Activated CD8-positive, alpha-beta memory T cell treated with anti-CD3 and anti-CD28 coated beads, Interleukin-2, amount 10 ng/mL, durations not matched to agents 7 days and 5 days (primary cell): Measurements from ENCODE around the gene CX3CL1. TPM values are rescaled to one million over a fixed set of nuclear protein-coding genes. Genes with fewer than 3 reads are reported as not detected.

Source experiments
- ATAC-seq: fragments of 150-1000 bp; cut with Tn5 transposase; one replicate; pipeline ENCODE4 v1.10.0; 2021; ENCODE audit warnings: moderate library complexity
- CTCF ChIA-PET: fragments of 350-600 bp; sonication (Branson Sonifier 250); formaldehyde crosslinking; loops from one replicate; lab custom pipeline; 2021; ENCODE audit warnings: antibody characterized with exemption; lab: Charles Lee
- DNase-seq: peaks from one replicate; pipeline ENCODE4 v3.0.0-alpha.2; 2020
- H3K27ac Mint-ChIP-seq: one replicate; pipeline ENCODE4 v1.8.0; 2021; ENCODE audit warnings: mild to moderate bottlenecking, mixed read lengths
- H3K27me3 Mint-ChIP-seq: one replicate; pipeline ENCODE4 v1.8.0; 2021; ENCODE audit warnings: mixed read lengths
- H3K36me3 Mint-ChIP-seq: one replicate; pipeline ENCODE4 v1.8.0; 2021; ENCODE audit warnings: mild to moderate bottlenecking, mixed read lengths
- H3K4me1 Mint-ChIP-seq: one replicate; pipeline ENCODE4 v1.8.0; 2021; ENCODE audit warnings: mixed read lengths
- H3K4me3 Mint-ChIP-seq: one replicate; pipeline ENCODE4 v1.8.0; 2021; ENCODE audit warnings: mild to moderate bottlenecking, moderate library complexity, mixed read lengths
- H3K9me3 Mint-ChIP-seq: one replicate; pipeline ENCODE4 v1.8.0; 2022; ENCODE audit warnings: low read depth, mixed read lengths
- total RNA-seq, 2 experiments: library from RNA; stranded (reverse); gene quantifications; one replicate each; pipeline ENCODE4 v1.2.3, GENCODE V29; 2021

The CX3CL1 gene
- total RNA-seq, 2 experiments from 2014 or later: not detected

DNA sequence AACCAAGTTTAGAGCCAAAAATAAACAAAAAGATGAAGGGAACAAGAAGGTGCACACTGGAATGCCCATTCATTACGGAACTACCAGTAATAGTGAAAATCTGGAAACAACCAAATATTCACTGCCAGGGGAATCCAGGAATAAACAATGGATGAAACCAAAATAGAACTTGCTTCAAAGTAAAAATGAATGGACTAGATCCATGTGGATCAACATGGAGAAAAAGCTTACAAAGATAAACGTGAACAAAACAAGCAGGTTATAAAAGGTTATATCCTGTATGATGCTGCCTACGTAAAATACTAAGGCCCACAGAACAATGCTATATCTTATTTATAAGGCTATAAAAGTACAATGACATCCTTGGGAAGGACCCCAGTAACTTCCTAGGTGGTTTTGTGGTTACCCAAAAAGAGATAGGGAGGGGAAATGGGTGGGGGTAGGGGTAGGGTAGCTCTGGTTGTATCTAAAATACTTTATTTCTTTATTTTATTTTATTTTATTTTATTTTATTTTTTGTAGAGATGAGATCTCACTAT, 26.6 kb upstream of the CX3CL1 start:
- H3K36me3 Mint-ChIP-seq: no peaks in the 10 kb centered on the region
- CTCF ChIA-PET: no interaction called here
- ATAC-seq: no peak
- no peak overlapping the region for H3K4me3 Mint-ChIP-seq
- DNase-seq: no peak
- no peaks in the 10 kb centered on the region for H3K9me3 Mint-ChIP-seq
- peaks cover 63% of the 10 kb centered on the region for H3K27me3 Mint-ChIP-seq
- H3K27ac Mint-ChIP-seq: no peak overlapping the region
- H3K4me1 Mint-ChIP-seq: peaks cover 8% of the 10 kb centered on the region

GRCh38 chr16:57347858-57348257, 24.4 kb upstream of the CX3CL1 start:
- no peak overlapping the region for H3K4me3 Mint-ChIP-seq
- H3K4me1 Mint-ChIP-seq: peaks cover 8% of the 10 kb centered on the region
- H3K27ac Mint-ChIP-seq: no peak overlapping the region
- H3K9me3 Mint-ChIP-seq: no peaks in the 10 kb centered on the region
- peaks cover 57% of the 10 kb centered on the region for H3K27me3 Mint-ChIP-seq
- H3K36me3 Mint-ChIP-seq: no peaks in the 10 kb centered on the region
- CTCF ChIA-PET: no interaction called here
- DNase-seq: no peak
- ATAC-seq: no peak

GRCh38 chr16:57348327-57348726, 24.0 kb upstream of the CX3CL1 start:
- ATAC-seq: no peak
- Mint-ChIP-seq H3K4me3 (no peak overlapping the region), H3K36me3 (no peaks in the 10 kb centered on the region), H3K9me3 (no peaks in the 10 kb centered on the region), H3K4me1 (peaks cover 8% of the 10 kb centered on the region), H3K27me3 (peaks cover 58% of the 10 kb centered on the region), H3K27ac (no peak overlapping the region)
- CTCF ChIA-PET: no interaction called here
- no peak for DNase-seq

GRCh38 chr16:57349212-57350031, 22.9 kb upstream of the CX3CL1 start:
- Mint-ChIP-seq H3K27ac (no peak overlapping the region), H3K4me3 (no peak overlapping the region), H3K27me3 (peaks cover 56% of the 10 kb centered on the region)

GRCh38 chr16:57352636-57353047, 19.6 kb upstream of the CX3CL1 start:
- H3K4me1 Mint-ChIP-seq: peaks cover 6% of the 10 kb centered on the region
- DNase-seq: no peak
- H3K27me3 Mint-ChIP-seq: peaks cover 47% of the 10 kb centered on the region
- CTCF ChIA-PET: no interaction called here
- H3K4me3 Mint-ChIP-seq: no peak overlapping the region
- no peak overlapping the region for H3K27ac Mint-ChIP-seq
- no peaks in the 10 kb centered on the region for H3K36me3 Mint-ChIP-seq
- no peak for ATAC-seq
- H3K9me3 Mint-ChIP-seq: no peaks in the 10 kb centered on the region

More at GRCh38 chr16:57349212-57350031, 22.9 kb upstream of the CX3CL1 start:
- CTCF ChIA-PET: no interaction called here
- H3K9me3 Mint-ChIP-seq: no peaks in the 10 kb centered on the region
- DNase-seq (no peak), ATAC-seq (peak; percentile 30)
- H3K36me3 Mint-ChIP-seq: no peaks in the 10 kb centered on the region
- H3K4me1 Mint-ChIP-seq: peaks cover 8% of the 10 kb centered on the region

DNA sequence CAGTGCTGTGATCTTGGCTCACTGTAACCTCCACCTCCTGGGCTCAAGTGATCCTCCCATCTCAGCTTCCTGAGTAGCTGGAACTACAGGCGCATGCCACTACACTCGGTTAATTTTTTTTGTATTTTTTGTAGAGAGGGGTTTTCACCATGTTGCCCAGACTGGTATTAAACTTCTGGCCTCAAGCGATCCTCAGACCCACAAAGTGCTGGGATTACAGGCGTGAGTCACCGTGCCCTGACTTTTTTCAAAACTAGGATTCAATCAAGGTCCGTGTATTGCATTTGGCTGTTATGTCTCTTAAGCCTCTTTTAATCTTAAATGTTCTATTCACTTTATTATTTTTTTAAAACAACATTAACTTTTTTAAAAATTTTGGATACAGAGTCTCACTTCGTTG, 18.0 kb upstream of the CX3CL1 start:
- ATAC-seq (no peak), DNase-seq (no peak)
- no peaks in the 10 kb centered on the region for H3K9me3 Mint-ChIP-seq
- no peak overlapping the region for H3K4me3 Mint-ChIP-seq
- peaks cover 31% of the 10 kb centered on the region for H3K27me3 Mint-ChIP-seq
- H3K4me1 Mint-ChIP-seq: peaks cover 9% of the 10 kb centered on the region
- no peak overlapping the region for H3K27ac Mint-ChIP-seq
- H3K36me3 Mint-ChIP-seq: no peaks in the 10 kb centered on the region
- CTCF ChIA-PET: no interaction called here

GRCh38 chr16:57355898-57356414, 16.3 kb upstream of the CX3CL1 start:
- H3K27me3 Mint-ChIP-seq: peaks cover 22% of the 10 kb centered on the region
- DNase-seq (no peak), ATAC-seq (no peak)
- H3K4me1 Mint-ChIP-seq: peaks cover 9% of the 10 kb centered on the region
- H3K27ac Mint-ChIP-seq: no peak overlapping the region
- CTCF ChIA-PET: interaction anchor here (0.6 kb wide), 1 partner anchor 70 kb away, joined by 3 read pairs; no protein-coding TSS in a partner anchor
- H3K36me3 Mint-ChIP-seq: no peaks in the 10 kb centered on the region
- H3K9me3 Mint-ChIP-seq: no peaks in the 10 kb centered on the region
- no peak overlapping the region for H3K4me3 Mint-ChIP-seq

DNA sequence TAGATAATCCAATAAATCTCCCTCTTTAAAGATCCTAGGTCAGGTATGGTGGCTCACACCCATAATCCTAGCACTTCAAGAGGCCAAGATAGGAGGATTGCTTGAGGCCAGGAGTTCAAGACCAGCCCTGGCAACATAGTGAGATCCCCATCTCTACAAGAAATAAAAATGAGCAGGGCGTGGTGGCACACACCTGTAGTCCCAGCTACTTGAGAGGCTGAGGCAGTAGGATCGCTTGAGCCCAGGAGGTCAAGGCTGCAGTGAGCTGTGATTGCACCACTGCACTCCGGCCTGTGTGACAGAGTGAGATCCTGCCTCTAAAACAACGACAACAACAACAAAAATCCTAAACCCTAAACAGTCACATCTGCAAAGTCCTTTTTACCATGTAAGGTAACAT, 15.7 kb upstream of the CX3CL1 start:
- Mint-ChIP-seq H3K4me1 (peaks cover 9% of the 10 kb centered on the region), H3K9me3 (no peaks in the 10 kb centered on the region), H3K27me3 (peaks cover 22% of the 10 kb centered on the region), H3K27ac (no peak overlapping the region), H3K36me3 (no peaks in the 10 kb centered on the region), H3K4me3 (no peak overlapping the region)
- CTCF ChIA-PET: no interaction called here
- DNase-seq: no peak
- no peak for ATAC-seq

- CTCF ChIA-PET: no interaction called here
- ATAC-seq (no peak), DNase-seq (no peak)
- Mint-ChIP-seq H3K9me3 (no peaks in the 10 kb centered on the region), H3K4me1 (peaks cover 9% of the 10 kb centered on the region), H3K27ac (no peak overlapping the region), H3K27me3 (peaks cover 14% of the 10 kb centered on the region), H3K4me3 (no peak overlapping the region), H3K36me3 (no peaks in the 10 kb centered on the region)
Observed at GRCh38 chr16:57357330-57358085, 14.8 kb upstream of the CX3CL1 start.

DNA sequence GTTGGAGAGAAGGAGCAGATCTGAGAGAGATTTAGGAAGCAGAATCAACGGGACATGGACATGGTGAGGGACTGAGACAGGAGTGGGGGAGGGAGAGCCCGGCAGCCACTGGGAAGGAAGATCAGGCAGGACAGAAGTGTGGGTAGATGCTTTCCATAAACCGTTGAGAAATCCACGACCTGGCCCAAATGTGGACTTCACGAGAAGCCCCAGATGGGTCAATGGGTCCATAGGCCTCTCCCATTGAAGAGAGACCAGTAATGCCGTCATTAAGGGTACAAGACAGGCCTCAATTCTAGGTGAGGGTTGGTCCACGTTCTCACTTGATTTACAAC, 14.2 kb upstream of the CX3CL1 start:
- Mint-ChIP-seq H3K9me3 (no peaks in the 10 kb centered on the region), H3K4me3 (no peak overlapping the region), H3K4me1 (peaks cover 9% of the 10 kb centered on the region), H3K27me3 (peaks cover 11% of the 10 kb centered on the region), H3K27ac (no peak overlapping the region), H3K36me3 (no peaks in the 10 kb centered on the region)
- CTCF ChIA-PET: no interaction called here
- ATAC-seq (no peak), DNase-seq (no peak)

DNA sequence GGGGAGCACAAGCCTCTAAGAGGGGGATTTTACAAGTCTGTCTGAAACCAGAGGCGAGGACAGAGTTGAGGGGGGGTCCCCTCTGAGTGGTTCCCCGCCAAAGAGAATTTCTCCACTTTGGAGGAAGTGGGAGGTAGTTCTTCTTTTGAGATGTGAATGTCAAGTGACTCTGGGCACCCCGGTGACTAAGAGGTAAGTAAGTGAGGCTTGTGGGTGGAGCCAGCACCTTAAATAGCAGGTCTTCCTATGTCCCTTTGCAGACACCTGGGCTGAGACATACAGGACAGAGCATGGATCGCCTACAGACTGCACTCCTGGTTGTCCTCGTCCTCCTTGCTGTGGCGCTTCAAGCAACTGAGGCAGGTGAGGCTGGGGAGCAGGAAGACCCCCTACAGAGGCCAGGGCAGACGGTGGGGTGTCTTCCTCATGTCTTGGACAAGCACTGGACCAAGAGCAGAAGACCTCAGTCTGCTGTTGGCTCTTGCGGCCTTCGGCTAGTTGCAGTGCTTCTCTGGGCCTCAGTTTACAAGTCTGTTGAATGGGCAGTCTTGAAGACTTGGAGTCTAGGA, 13.7 kb upstream of the CX3CL1 start, which contains the start of gene CCL22:
Gene CCL22, plus strand, starts transcription at position 257 of the 569 bp plus-strand sequence. Its CDS starts 34 bp downstream, at position 291.
- DNase-seq: no peak
- CTCF ChIA-PET: no interaction called here
- H3K27ac Mint-ChIP-seq: no peak within 1 kb of the TSS

DNA sequence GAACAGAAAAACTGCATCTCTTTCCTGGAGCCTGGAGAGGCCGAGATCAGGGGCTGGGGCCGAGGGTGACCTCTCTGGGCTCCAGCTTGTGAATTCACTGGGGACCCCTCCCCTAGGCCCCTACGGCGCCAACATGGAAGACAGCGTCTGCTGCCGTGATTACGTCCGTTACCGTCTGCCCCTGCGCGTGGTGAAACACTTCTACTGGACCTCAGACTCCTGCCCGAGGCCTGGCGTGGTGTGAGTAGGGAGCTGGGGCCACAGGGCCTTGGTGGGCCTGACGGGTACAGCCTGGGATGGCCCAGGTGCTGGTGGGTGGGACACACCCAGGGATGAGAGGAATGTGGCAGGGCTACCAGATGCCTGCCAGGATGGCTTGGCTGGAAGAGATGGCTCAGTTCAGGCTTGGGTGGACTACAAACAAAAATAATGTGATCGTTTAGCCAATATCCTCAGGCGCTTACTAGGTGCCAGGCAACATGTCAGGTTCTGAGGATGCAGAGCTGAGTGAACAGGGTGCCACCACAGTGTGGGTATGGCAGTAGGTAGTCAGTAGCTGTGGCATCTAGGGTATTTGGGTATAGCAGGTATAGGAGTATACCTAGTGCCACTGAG, 11.9 kb upstream of the CX3CL1 start:
- no peak overlapping the region for H3K4me3 Mint-ChIP-seq
- peaks cover 9% of the 10 kb centered on the region for H3K4me1 Mint-ChIP-seq
- H3K36me3 Mint-ChIP-seq: no peaks in the 10 kb centered on the region
- no peak for ATAC-seq
- no peak overlapping the region for H3K27ac Mint-ChIP-seq
- CTCF ChIA-PET: interaction anchor here (1.4 kb wide), 1 partner anchor 56 kb away, joined by 4 read pairs; no protein-coding TSS in a partner anchor
- H3K27me3 Mint-ChIP-seq: peaks cover 9% of the 10 kb centered on the region
- H3K9me3 Mint-ChIP-seq: no peaks in the 10 kb centered on the region
- DNase-seq: no peak

More for the DNA sequence above, 13.7 kb upstream of the CX3CL1 start, which contains the start of gene CCL22:
- no peaks in the 10 kb centered on the region for H3K9me3 Mint-ChIP-seq
- H3K36me3 Mint-ChIP-seq: no peaks in the 10 kb centered on the region
- no peak for ATAC-seq
- H3K4me3 Mint-ChIP-seq: no peak within 1 kb of the TSS
- peaks cover 8% of the 10 kb centered on the region for H3K27me3 Mint-ChIP-seq
- peaks cover 9% of the 10 kb centered on the region for H3K4me1 Mint-ChIP-seq

DNA sequence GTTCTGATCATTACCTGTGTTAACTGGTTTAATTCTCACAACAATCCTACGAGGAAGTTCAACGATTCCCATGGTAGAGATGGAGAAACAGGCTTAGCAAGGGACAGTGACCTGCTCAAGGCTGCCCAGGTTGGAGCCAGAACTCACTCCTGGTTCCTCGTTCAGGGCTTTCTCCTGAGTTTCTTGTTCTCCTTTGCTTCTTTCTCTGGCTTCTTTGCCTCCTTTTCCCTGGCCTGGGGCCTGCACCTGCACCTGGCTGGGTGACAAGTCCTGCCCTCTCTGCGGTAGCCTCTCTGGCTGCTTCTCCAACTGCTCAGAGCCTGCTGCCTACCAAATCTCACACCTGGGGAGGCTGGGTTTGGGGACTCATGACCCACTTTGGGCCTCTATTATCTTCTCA, 10.9 kb upstream of the CX3CL1 start:
- DNase-seq: no peak
- H3K36me3 Mint-ChIP-seq: no peaks in the 10 kb centered on the region
- CTCF ChIA-PET: no interaction called here
- H3K9me3 Mint-ChIP-seq: no peaks in the 10 kb centered on the region
- H3K27ac Mint-ChIP-seq: no peak overlapping the region
- no peak overlapping the region for H3K4me3 Mint-ChIP-seq
- no peak for ATAC-seq
- peaks cover 9% of the 10 kb centered on the region for H3K4me1 Mint-ChIP-seq
- H3K27me3 Mint-ChIP-seq: peaks cover 9% of the 10 kb centered on the region
